K562 (cell line): Measurements from ENCODE around the gene KCTD18. TPM values are rescaled to one million over a fixed set of nuclear protein-coding genes. Genes with fewer than 3 reads are reported as not detected.
A peak's percentile ranks its signal among the peaks of the same experiment; 100 is the strongest.

Experiments
- CBX3 ChIP-seq, 2 experiments: IDR thresholded peaks; 1 replicate in 1 of 2; 2 replicates in 1 of 2; pipeline ENCODE4 v1.6.1; 2012; ENCODE audit warnings: inconsistent platforms in 2 of 2, low read length in 2 of 2, borderline replicate concordance in 1 of 2, control low read depth in 1 of 2
- GABPA ChIP-seq: fragments of 200-800 bp; sonication (Bioruptor generic); conservative IDR thresholded peaks from 2 replicates; pipeline ENCODE4 v1.6.1; 2016; ENCODE audit warnings: low read depth, missing genetic modification characterization, missing compliant biosample characterization
- GATA2 ChIP-seq: sonication (generic); formaldehyde crosslinking; IDR thresholded peaks from 2 replicates; pipeline ENCODE4 v1.4.0; 2020; ENCODE audit warnings: mild to moderate bottlenecking, missing genetic modification reagents
- GTF2A2 ChIP-seq: IDR thresholded peaks from 2 replicates; pipeline ENCODE4 v1.6.1; 2016; ENCODE audit warnings: mild to moderate bottlenecking, missing genetic modification characterization, missing compliant biosample characterization
- JUN ChIP-seq, 2 experiments: sonication (generic) in 1 of 2; formaldehyde crosslinking in 1 of 2; IDR thresholded peaks; 2 replicates each; pipeline versions ENCODE4 v1.6.1 to v1.8.0; 2012 to 2022; ENCODE audit warnings: borderline replicate concordance in 2 of 2, mild to moderate bottlenecking in 2 of 2, improper control_type of control experiment in 1 of 2, low read depth in 1 of 2, low read length in 1 of 2, missing genetic modification reagents in 1 of 2
- JUND ChIP-seq, 2 experiments: IDR thresholded peaks; 2 replicates in 1 of 2; 3 replicates in 1 of 2; pipeline ENCODE4 v1.6.1; 2011; ENCODE audit warnings: borderline replicate concordance in 2 of 2, low read depth in 2 of 2, low read length in 2 of 2, improper control_type of control experiment in 1 of 2, missing biosample characterization in 1 of 2, missing genetic modification characterization in 1 of 2, missing genetic modification reagents in 1 of 2
- KAT8 ChIP-seq: fragments of 450-650 bp; IDR thresholded peaks from 2 replicates; pipeline ENCODE4 v1.6.1; 2016; ENCODE audit warnings: low read depth, mild to moderate bottlenecking
- MAFF ChIP-seq: IDR thresholded peaks from 2 replicates; pipeline ENCODE4 v1.6.1; 2012; ENCODE audit warnings: low read length, improper control_type of control experiment
- PPARD ChIP-seq: fragments of 250-450 bp; sonication (Bioruptor Pico); IDR thresholded peaks from 2 replicates; pipeline ENCODE4 v1.8.0; 2022; ENCODE audit warnings: inconsistent platforms, mild to moderate bottlenecking, moderate library complexity
- PRMT5 ChIP-seq: sonication (generic); formaldehyde crosslinking; IDR thresholded peaks from 2 replicates; pipeline ENCODE4 v1.5.0; 2020; ENCODE audit warnings: missing genetic modification reagents
- SAFB2 ChIP-seq: fragments of 200-400 bp; formaldehyde crosslinking; IDR thresholded peaks from 2 replicates; pipeline ENCODE4 v1.6.1; 2018; ENCODE audit warnings: borderline replicate concordance, low read length, low read depth, moderate library complexity; ENCODE audit not compliant: severe bottlenecking
- SP2 ChIP-seq: IDR thresholded peaks from 2 replicates; pipeline ENCODE4 v1.6.1; 2011; ENCODE audit warnings: mild to moderate bottlenecking, low read depth, low read length, moderate library complexity; ENCODE audit not compliant: poor library complexity, severe bottlenecking; ENCODE audit errors: extremely low read depth
- SRSF9 ChIP-seq: fragments of 200-400 bp; formaldehyde crosslinking; IDR thresholded peaks from 2 replicates; pipeline ENCODE4 v1.6.1; 2017; ENCODE audit warnings: low read depth, low read length, borderline replicate concordance
- THRB ChIP-seq: fragments of 450-650 bp; formaldehyde crosslinking; conservative IDR thresholded peaks from 2 replicates; pipeline ENCODE4 v1.4.0; 2022; ENCODE audit warnings: mild to moderate bottlenecking, missing genetic modification characterization
- XRCC3 ChIP-seq: fragments of 450-650 bp; IDR thresholded peaks from 2 replicates; pipeline ENCODE4 v1.6.1; 2017; ENCODE audit warnings: mild to moderate bottlenecking, moderate library complexity
- ZNF740 ChIP-seq, 3 experiments: fragments of 200-800 bp in 1 of 3; sonication (Bioruptor generic) in 1 of 3; sonication (generic) in 1 of 3; formaldehyde crosslinking in 1 of 3; IDR thresholded peaks; 2 replicates each; pipeline versions ENCODE4 v1.6.1 to v1.8.0; 2016 to 2022; ENCODE audit warnings: mild to moderate bottlenecking in 2 of 3, missing compliant biosample characterization in 2 of 3, missing genetic modification characterization in 2 of 3, missing genetic modification reagents in 1 of 3
- ZNF79 ChIP-seq: fragments of 250-450 bp; sonication (Bioruptor Pico); IDR thresholded peaks from 2 replicates; pipeline ENCODE4 v1.4.0; 2020; ENCODE audit warnings: low read depth, mild to moderate bottlenecking, moderate library complexity
- polyA plus RNA-seq, 8 experiments: library from polyadenylated mRNA; depleted of rRNA in 4 of 8; stranded (reverse) in 5 of 8; unstranded in 3 of 8; fragments of >200 nt; fragmentation: Nextera tagmentation in 2 of 8; fragmentation: Illumina TruSeq in 1 of 8; extraction: Ambion mirVana in 2 of 8; extraction: Trizol in 1 of 8; gene quantifications; 2 replicates each; pipeline versions ENCODE4 v1.2.1 to v1.2.3, GENCODE V29; 2011 to 2014; ENCODE audit warnings: inconsistent platforms in 1 of 8, missing spikeins in 1 of 8
- total RNA-seq, 7 experiments: library from RNA; depleted of rRNA in 6 of 7; stranded (reverse); fragments of >200 nt in 6 of 7; fragmentation: Illumina TruSeq in 2 of 7; extraction: Trizol in 2 of 7; gene quantifications; 2 replicates each; pipeline versions ENCODE4 v1.2.1 to v1.2.3, GENCODE V29; 2011 to 2021; ENCODE audit warnings: low replicate concordance in 1 of 7
- TF ChIP-seq, protein P1 (sequence below): sonication (generic); formaldehyde crosslinking; IDR thresholded peaks from 2 replicates; pipeline ENCODE4 v1.8.0; 2022; ENCODE audit warnings: mild to moderate bottlenecking, missing genetic modification reagents

Gene KCTD18
- total and polyA plus RNA-seq, 9 of the 15 experiments (the other 6 are each of a cell fraction or from before 2014, with no cell fraction given): 0.39 to 5.4 (median 3.8) TPM

DNA sequence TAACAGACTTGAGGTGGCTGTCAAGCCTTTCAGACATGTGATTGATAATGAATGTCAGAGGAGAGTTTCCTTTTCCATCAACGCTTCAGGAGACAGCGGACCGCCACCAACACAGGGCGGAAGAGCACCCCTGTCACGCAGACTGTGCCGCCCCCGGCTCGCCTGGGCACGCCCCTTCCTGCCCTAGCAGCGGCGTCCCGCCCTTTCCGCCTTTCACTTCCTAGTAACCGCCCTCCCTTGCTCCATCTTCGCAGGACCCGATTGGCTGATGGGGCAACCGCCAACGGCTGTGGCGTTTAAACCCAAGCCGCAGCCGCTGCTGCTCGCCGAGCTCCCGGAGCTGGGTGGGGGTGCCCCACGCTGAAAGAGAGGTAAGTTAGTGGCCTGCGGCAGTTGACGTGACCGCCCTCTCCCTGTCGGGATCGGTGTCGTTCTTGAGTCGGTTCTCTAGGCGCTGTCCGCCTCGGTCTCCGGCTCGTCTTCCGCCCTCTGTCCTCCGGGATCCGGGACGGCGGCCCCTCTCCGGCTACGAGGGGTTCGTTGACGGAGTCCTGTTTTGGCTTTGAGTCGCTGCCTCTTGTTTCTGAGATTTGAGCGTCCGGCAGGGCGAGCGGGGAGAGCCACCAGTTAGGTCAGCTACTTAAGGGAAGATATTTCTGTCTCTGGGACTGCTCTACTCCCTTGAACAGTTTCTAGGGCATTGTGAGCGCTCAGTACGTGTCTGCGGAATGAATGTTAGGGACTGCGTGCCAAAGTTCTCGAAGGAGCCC lies 16.2 kb upstream of the KCTD18 start, which contains the start of gene SGO2 (continued):
- no peak for TF ChIP-seq THRB
- TF ChIP-seq GTF2A2 (tag): no peak
- TF ChIP-seq PRMT5 (CRISPR knock-in tag): no peak
- TF ChIP-seq SRSF9: no peak
- TF ChIP-seq GATA2 (CRISPR knock-in tag): no peak
- peak; percentile 93 for TF ChIP-seq GABPA (tag)
- no peak for TF ChIP-seq KAT8
- no peak for TF ChIP-seq PPARD (CRISPR knock-in tag)
- no peak for TF ChIP-seq ZNF79 (CRISPR knock-in tag)
- TF ChIP-seq, protein P1, sequence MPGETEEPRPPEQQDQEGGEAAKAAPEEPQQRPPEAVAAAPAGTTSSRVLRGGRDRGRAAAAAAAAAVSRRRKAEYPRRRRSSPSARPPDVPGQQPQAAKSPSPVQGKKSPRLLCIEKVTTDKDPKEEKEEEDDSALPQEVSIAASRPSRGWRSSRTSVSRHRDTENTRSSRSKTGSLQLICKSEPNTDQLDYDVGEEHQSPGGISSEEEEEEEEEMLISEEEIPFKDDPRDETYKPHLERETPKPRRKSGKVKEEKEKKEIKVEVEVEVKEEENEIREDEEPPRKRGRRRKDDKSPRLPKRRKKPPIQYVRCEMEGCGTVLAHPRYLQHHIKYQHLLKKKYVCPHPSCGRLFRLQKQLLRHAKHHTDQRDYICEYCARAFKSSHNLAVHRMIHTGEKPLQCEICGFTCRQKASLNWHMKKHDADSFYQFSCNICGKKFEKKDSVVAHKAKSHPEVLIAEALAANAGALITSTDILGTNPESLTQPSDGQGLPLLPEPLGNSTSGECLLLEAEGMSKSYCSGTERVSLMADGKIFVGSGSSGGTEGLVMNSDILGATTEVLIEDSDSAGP (CRISPR knock-in tag): no peak
- TF ChIP-seq CBX3 (IDR thresholded peaks at IDR 0.05; ENCODE audit: borderline replicate concordance in 1 of 2, low read length in 2 of 2): peak in 1 of 2 experiments; percentile 44; a peak in 1 of 3 replicates
- TF ChIP-seq SP2: peak; percentile 5
- no peak for TF ChIP-seq SAFB2
- TF ChIP-seq JUND (IDR thresholded peaks at IDR 0.05; ENCODE audit: borderline replicate concordance, low read depth, low read length): no peak
- no peak for TF ChIP-seq JUND (tag; IDR thresholded peaks at IDR 0.05; ENCODE audit: borderline replicate concordance, low read depth, low read length)
- TF ChIP-seq JUN (IDR thresholded peaks at IDR 0.05; ENCODE audit: borderline replicate concordance, low read depth, low read length): no peak
- TF ChIP-seq JUN (CRISPR knock-in tag; IDR thresholded peaks at IDR 0.05; ENCODE audit: borderline replicate concordance): peak; percentile 35; the same call in 1 of the 2 replicates
- TF ChIP-seq MAFF: no peak
- no peak for TF ChIP-seq XRCC3
- TF ChIP-seq ZNF740 (CRISPR knock-in tag; IDR thresholded peaks at IDR 0.05): peak; percentile 95
- TF ChIP-seq ZNF740 (tag; IDR thresholded peaks at IDR 0.05): peak in 1 of 2 experiments; percentile 73; a peak in 1 of 4 replicates
